ENCODE data around the gene NSUN2.

NSUN2 gene

GRCh38 chr5:6556089-6556801 lies 76.6 kb downstream of the NSUN2 start:
- DNase-seq (ENCODE audit: low read depth) = no peak

GRCh38 chr5:6554812-6555211 lies 78.0 kb downstream of the NSUN2 start:
- DNase-seq (ENCODE audit: low read depth) = no peak

GRCh38 chr5:6553972-6554371 lies 78.9 kb downstream of the NSUN2 start:
- DNase-seq (ENCODE audit: low read depth) = no peak

- DNase-seq (ENCODE audit: low read depth) = no peak
Observed at GRCh38 chr5:6552612-6553011, 80.2 kb downstream of the NSUN2 start.

GRCh38 chr5:6551955-6552313 lies 80.9 kb downstream of the NSUN2 start:
- DNase-seq (ENCODE audit: low read depth) = no peak

- no peak for DNase-seq (ENCODE audit: low read depth)
Observed at GRCh38 chr5:6551287-6551954, 81.4 kb downstream of the NSUN2 start.

- no peak for DNase-seq (ENCODE audit: low read depth)
Observed at GRCh38 chr5:6550628-6551027, 82.2 kb downstream of the NSUN2 start.

Measured in stimulated activated CD8-positive, alpha-beta memory T cell treated with anti-CD3 and anti-CD28 coated beads, Interleukin-4, amount 100 ng/mL, for 24 hours (primary cell).